ENCODE results near the gene DCST2. TPM values are rescaled to one million over a fixed set of nuclear protein-coding genes. Genes with fewer than 3 reads are reported as not detected.
A peak's percentile ranks its signal among the peaks of the same experiment; 100 is the strongest.

Gene DCST2
- total and polyA plus RNA-seq, 11 donors = 0.14 to 0.65 (median 0.35) TPM; not detected in 1

- Histone ChIP-seq H3K9me3 (no peaks in the 10 kb centered on the region), H3K27me3 (no peaks in the 10 kb centered on the region), H3K4me1 (peaks cover 0 to 4% (median 0%) of the 10 kb centered on the region in 12 donors), H3K27ac (no peak overlapping the region), H3K36me3 (no peaks in the 10 kb centered on the region), H3K4me3 (no peak overlapping the region)
- TF ChIP-seq POLR2A (IDR thresholded peaks at IDR 0.05) = no peak
- no peak for TF ChIP-seq CTCF (IDR thresholded peaks at IDR 0.05)
- DNase-seq (no peak), ATAC-seq (no peak)
- intact Hi-C loops (cut with DNase I) = no loop called here
- WGBS, 4 donors = 84 to 95% (median 90%) methylated on average over 11 to 15 of the region's 15 CpGs
Measured at GRCh38 chr1:155030243-155030795, 3.3 kb downstream of the DCST2 start.

DNA sequence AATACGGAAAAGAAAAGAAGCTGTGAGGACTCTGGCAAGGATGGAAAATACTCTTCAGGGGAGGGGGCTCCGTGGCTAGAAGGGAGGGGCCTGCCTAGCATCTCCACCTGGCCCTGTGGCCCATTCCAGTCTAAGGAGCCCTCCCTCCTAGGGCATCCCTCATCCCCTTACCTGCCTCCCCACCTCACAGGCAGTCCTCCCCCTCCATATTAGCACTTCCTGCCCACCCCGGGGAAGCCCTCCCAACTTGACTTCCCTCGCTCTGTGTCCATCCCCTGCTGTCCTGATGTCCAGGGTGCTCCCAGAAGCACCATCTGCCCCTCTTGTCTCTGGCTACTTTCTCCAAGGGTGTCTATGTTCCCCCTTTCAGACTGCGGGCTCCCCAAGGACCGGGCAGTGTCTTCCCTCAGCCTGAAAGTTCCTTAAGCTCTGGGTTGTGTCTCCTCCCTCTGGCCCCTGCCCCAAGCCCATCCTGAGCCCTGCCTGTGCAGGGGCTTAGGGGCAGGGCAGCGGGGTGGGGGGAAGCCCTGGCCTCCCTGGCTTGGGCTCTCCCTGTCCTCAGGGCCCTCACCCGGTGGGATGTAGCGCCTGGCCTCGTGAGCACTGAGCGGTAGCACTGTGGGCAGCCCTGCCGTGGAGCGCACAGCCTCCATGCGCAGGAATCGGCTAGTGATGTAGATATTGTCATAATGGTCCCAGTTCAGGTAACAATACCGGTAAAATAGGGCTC, 3.9 kb downstream of the DCST2 start:
- WGBS, 4 donors = 79 to 92% (median 85%) methylated on average over 11 to 16 of the region's 16 CpGs
- Histone ChIP-seq H3K4me3 (no peak overlapping the region), H3K36me3 (no peaks in the 10 kb centered on the region), H3K27ac (no peak overlapping the region), H3K4me1 (peaks cover 0 to 4% (median 0%) of the 10 kb centered on the region in 12 donors), H3K27me3 (no peaks in the 10 kb centered on the region), H3K9me3 (no peaks in the 10 kb centered on the region)
- intact Hi-C loops (cut with DNase I) = no loop called here
- DNase-seq (no peak), ATAC-seq (peak in 1 of 4 donors; percentile 37)
- TF ChIP-seq POLR2A (IDR thresholded peaks at IDR 0.05) = no peak
- no peak for TF ChIP-seq CTCF (IDR thresholded peaks at IDR 0.05)

GRCh38 chr1:155026588-155026987, 7.0 kb downstream of the DCST2 start:
- peaks cover 0 to 9% (median 0%) of the 10 kb centered on the region in 12 donors for H3K4me1 ChIP-seq
- H3K27me3 ChIP-seq = no peaks in the 10 kb centered on the region
- H3K4me3 ChIP-seq = no peak overlapping the region
- TF ChIP-seq CTCF (IDR thresholded peaks at IDR 0.05) (no peak), POLR2A (IDR thresholded peaks at IDR 0.05) (no peak)
- DNase-seq (no peak), ATAC-seq (no peak)
- intact Hi-C loops (cut with DNase I) = no loop called here
- 86 to 100% (median 90%) methylated on average over 2 to 6 of the region's 6 CpGs for WGBS, 4 donors
- H3K36me3 ChIP-seq = no peaks in the 10 kb centered on the region
- no peaks in the 10 kb centered on the region for H3K9me3 ChIP-seq
- H3K27ac ChIP-seq = no peak overlapping the region

GRCh38 chr1:155026154-155026553, 7.4 kb downstream of the DCST2 start:
- ATAC-seq (no peak), DNase-seq (no peak)
- H3K27ac ChIP-seq = no peak overlapping the region
- no peak for TF ChIP-seq CTCF (IDR thresholded peaks at IDR 0.05)
- TF ChIP-seq POLR2A (IDR thresholded peaks at IDR 0.05) = no peak
- no peaks in the 10 kb centered on the region for H3K9me3 ChIP-seq
- H3K36me3 ChIP-seq = no peaks in the 10 kb centered on the region
- H3K27me3 ChIP-seq = no peaks in the 10 kb centered on the region
- no peak overlapping the region for H3K4me3 ChIP-seq
- peaks cover 0 to 9% (median 0%) of the 10 kb centered on the region in 12 donors for H3K4me1 ChIP-seq
- 69 to 73% (median 70%) methylated on average over 6 to 9 of the region's 9 CpGs for WGBS, 4 donors
- intact Hi-C loops (cut with DNase I) = no loop called here

All from heart left ventricle (tissue), 16 donors.